ENCODE measurements around the gene CSMD2.
A peak's percentile ranks its signal among the peaks of the same experiment; 100 is the strongest.

The CSMD2 gene

DNA sequence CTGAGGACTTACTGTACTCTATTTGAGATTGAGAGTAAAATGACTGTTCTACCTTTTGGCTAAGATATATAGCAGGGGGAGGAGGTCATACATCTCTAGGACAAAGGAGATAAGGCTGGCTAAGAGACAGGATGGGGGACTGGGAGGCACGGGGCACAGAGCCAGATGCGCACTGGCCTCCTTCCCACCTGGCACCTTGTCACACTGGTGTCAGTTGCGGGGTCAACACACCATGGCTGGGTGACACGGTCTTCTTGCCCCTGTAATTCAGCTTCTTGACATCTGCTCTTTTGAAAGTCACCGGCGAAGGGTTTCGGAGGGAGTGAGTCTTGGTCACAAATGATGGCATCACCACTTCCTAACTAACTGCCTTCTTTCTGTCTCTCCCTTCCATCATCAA is 515.3 kb downstream of the CSMD2 start:
- Histone ChIP-seq H3K4me1 (ENCODE audit: control insufficient read depth, insufficient read depth, low read depth, low read length) (no peaks in the 10 kb centered on the region), H3K23ac (ENCODE audit: low read length in 2 of 2) (no peak overlapping the region), H3K36me3 (ENCODE audit: control insufficient read depth in 1 of 2, insufficient read depth in 2 of 2, low read depth in 1 of 2, low read length in 2 of 2) (peaks cover 0 to 20% of the 10 kb centered on the region in 2 experiments), H3K9me3 (ENCODE audit: control insufficient read depth, low read length) (no peaks in the 10 kb centered on the region), H4K91ac (ENCODE audit: low read length) (no peak overlapping the region), H2BK15ac (ENCODE audit: low read depth, poor library complexity, severe bottlenecking) (no peak overlapping the region), H3K9ac (ENCODE audit: low read length) (no peak overlapping the region), H2AFZ (ENCODE audit: low read depth, low read length) (no peak overlapping the region), H4K8ac (ENCODE audit: low read length) (no peak overlapping the region), H2BK12ac (ENCODE audit: low read length in 2 of 2) (no peak overlapping the region), H3K4me2 (ENCODE audit: low read length, poor library complexity, severe bottlenecking) (no peak overlapping the region), H3K14ac (ENCODE audit: low read length in 2 of 2) (no peak overlapping the region), H2BK120ac (ENCODE audit: low read depth, low read length) (no peak overlapping the region), H3K27ac (ENCODE audit: low read length, poor library complexity, severe bottlenecking) (no peak overlapping the region), H3K79me1 (replicated peaks; ENCODE audit: low read length, poor library complexity, severe bottlenecking) (no peaks in the 10 kb centered on the region), H3K18ac (ENCODE audit: low read depth in 1 of 2, low read length in 2 of 2) (no peak overlapping the region), H2AK5ac (ENCODE audit: low read length, severe bottlenecking) (no peak overlapping the region), H3K4me3 (ENCODE audit: insufficient read depth in 1 of 2, low read depth in 1 of 2, low read length in 2 of 2) (no peak overlapping the region), H2BK5ac (ENCODE audit: low read depth, low read length, poor library complexity, severe bottlenecking) (no peak overlapping the region), H3K27me3 (ENCODE audit: control insufficient read depth in 1 of 2, insufficient read depth in 1 of 2, low read length in 2 of 2) (no peaks in the 10 kb centered on the region), H3K4ac (ENCODE audit: low read depth in 1 of 2, low read length in 2 of 2) (no peak overlapping the region)
- 79% methylated on average over 7 of the region's 7 CpGs for WGBS
- DNase-seq = no peak

GRCh38 chr1:33643216-33643615 is 521.8 kb downstream of the CSMD2 start:
- H3K79me1 ChIP-seq (replicated peaks; ENCODE audit: low read length, poor library complexity, severe bottlenecking) = no peaks in the 10 kb centered on the region
- H3K27ac ChIP-seq (ENCODE audit: low read length, poor library complexity, severe bottlenecking) = no peak overlapping the region
- H2AFZ ChIP-seq (ENCODE audit: low read depth, low read length) = no peak overlapping the region
- H2BK120ac ChIP-seq (ENCODE audit: low read depth, low read length) = no peak overlapping the region
- no peak overlapping the region for H3K4me3 ChIP-seq (ENCODE audit: insufficient read depth in 1 of 2, low read depth in 1 of 2, low read length in 2 of 2)
- H3K9ac ChIP-seq (ENCODE audit: low read length) = no peak overlapping the region
- H3K4me2 ChIP-seq (ENCODE audit: low read length, poor library complexity, severe bottlenecking) = no peak overlapping the region
- H2AK5ac ChIP-seq (ENCODE audit: low read length, severe bottlenecking) = no peak overlapping the region
- no peaks in the 10 kb centered on the region for H3K4me1 ChIP-seq (ENCODE audit: control insufficient read depth, insufficient read depth, low read depth, low read length)
- peaks cover 0 to 9% of the 10 kb centered on the region in 2 experiments for H3K36me3 ChIP-seq (ENCODE audit: control insufficient read depth in 1 of 2, insufficient read depth in 2 of 2, low read depth in 1 of 2, low read length in 2 of 2)
- no peaks in the 10 kb centered on the region for H3K9me3 ChIP-seq (ENCODE audit: control insufficient read depth, low read length)
- H3K23ac ChIP-seq (ENCODE audit: low read length in 2 of 2) = no peak overlapping the region
- H3K14ac ChIP-seq (ENCODE audit: low read length in 2 of 2) = no peak overlapping the region
- no peak overlapping the region for H2BK5ac ChIP-seq (ENCODE audit: low read depth, low read length, poor library complexity, severe bottlenecking)
- DNase-seq = no peak
- H2BK15ac ChIP-seq (ENCODE audit: low read depth, poor library complexity, severe bottlenecking) = no peak overlapping the region
- H3K4ac ChIP-seq (ENCODE audit: low read depth in 1 of 2, low read length in 2 of 2) = no peak overlapping the region
- H4K8ac ChIP-seq (ENCODE audit: low read length) = no peak overlapping the region
- H2BK12ac ChIP-seq (ENCODE audit: low read length in 2 of 2) = no peak overlapping the region
- H3K27me3 ChIP-seq (ENCODE audit: control insufficient read depth in 1 of 2, insufficient read depth in 1 of 2, low read length in 2 of 2) = no peaks in the 10 kb centered on the region
- H3K18ac ChIP-seq (ENCODE audit: low read depth in 1 of 2, low read length in 2 of 2) = no peak overlapping the region
- no peak overlapping the region for H4K91ac ChIP-seq (ENCODE audit: low read length)
- 61% methylated on average over 4 of the region's 4 CpGs for WGBS

- H2AK5ac ChIP-seq (ENCODE audit: low read length, severe bottlenecking) = no peak overlapping the region
- no peak overlapping the region for H3K18ac ChIP-seq (ENCODE audit: low read depth in 1 of 2, low read length in 2 of 2)
- no peak for DNase-seq
- no peak overlapping the region for H2BK15ac ChIP-seq (ENCODE audit: low read depth, poor library complexity, severe bottlenecking)
- H4K8ac ChIP-seq (ENCODE audit: low read length) = no peak overlapping the region
- no peaks in the 10 kb centered on the region for H3K79me1 ChIP-seq (replicated peaks; ENCODE audit: low read length, poor library complexity, severe bottlenecking)
- H3K27me3 ChIP-seq (ENCODE audit: control insufficient read depth in 1 of 2, insufficient read depth in 1 of 2, low read length in 2 of 2) = no peaks in the 10 kb centered on the region
- no peaks in the 10 kb centered on the region for H3K4me1 ChIP-seq (ENCODE audit: control insufficient read depth, insufficient read depth, low read depth, low read length)
- no peak overlapping the region for H3K4ac ChIP-seq (ENCODE audit: low read depth in 1 of 2, low read length in 2 of 2)
- H2BK5ac ChIP-seq (ENCODE audit: low read depth, low read length, poor library complexity, severe bottlenecking) = no peak overlapping the region
- no peak overlapping the region for H2BK120ac ChIP-seq (ENCODE audit: low read depth, low read length)
- no peak overlapping the region for H3K27ac ChIP-seq (ENCODE audit: low read length, poor library complexity, severe bottlenecking)
- H3K9me3 ChIP-seq (ENCODE audit: control insufficient read depth, low read length) = no peaks in the 10 kb centered on the region
- H3K36me3 ChIP-seq (ENCODE audit: control insufficient read depth in 1 of 2, insufficient read depth in 2 of 2, low read depth in 1 of 2, low read length in 2 of 2) = peaks cover 0 to 5% of the 10 kb centered on the region in 2 experiments
- WGBS = 62% methylated on average over 5 of the region's 5 CpGs
- no peak overlapping the region for H4K91ac ChIP-seq (ENCODE audit: low read length)
- no peak overlapping the region for H3K4me2 ChIP-seq (ENCODE audit: low read length, poor library complexity, severe bottlenecking)
- no peak overlapping the region for H3K9ac ChIP-seq (ENCODE audit: low read length)
- no peak overlapping the region for H3K14ac ChIP-seq (ENCODE audit: low read length in 2 of 2)
- no peak overlapping the region for H3K4me3 ChIP-seq (ENCODE audit: insufficient read depth in 1 of 2, low read depth in 1 of 2, low read length in 2 of 2)
- no peak overlapping the region for H2AFZ ChIP-seq (ENCODE audit: low read depth, low read length)
- no peak overlapping the region for H3K23ac ChIP-seq (ENCODE audit: low read length in 2 of 2)
- H2BK12ac ChIP-seq (ENCODE audit: low read length in 2 of 2) = no peak overlapping the region
Measured at GRCh38 chr1:33641104-33641830, 523.8 kb downstream of the CSMD2 start.

GRCh38 chr1:33640114-33640660 is 524.8 kb downstream of the CSMD2 start:
- no peak overlapping the region for H2AFZ ChIP-seq (ENCODE audit: low read depth, low read length)
- H3K36me3 ChIP-seq (ENCODE audit: control insufficient read depth in 1 of 2, insufficient read depth in 2 of 2, low read depth in 1 of 2, low read length in 2 of 2) = no peaks in the 10 kb centered on the region
- no peak overlapping the region for H2BK120ac ChIP-seq (ENCODE audit: low read depth, low read length)
- no peak overlapping the region for H2BK5ac ChIP-seq (ENCODE audit: low read depth, low read length, poor library complexity, severe bottlenecking)
- no peak overlapping the region for H2BK12ac ChIP-seq (ENCODE audit: low read length in 2 of 2)
- H3K4ac ChIP-seq (ENCODE audit: low read depth in 1 of 2, low read length in 2 of 2) = no peak overlapping the region
- H3K27ac ChIP-seq (ENCODE audit: low read length, poor library complexity, severe bottlenecking) = no peak overlapping the region
- peaks cover 0 to under 1% of the 10 kb centered on the region in 2 experiments for H3K27me3 ChIP-seq (ENCODE audit: control insufficient read depth in 1 of 2, insufficient read depth in 1 of 2, low read length in 2 of 2)
- no peaks in the 10 kb centered on the region for H3K4me1 ChIP-seq (ENCODE audit: control insufficient read depth, insufficient read depth, low read depth, low read length)
- 20% methylated on average over 2 of the region's 3 CpGs for WGBS
- no peak overlapping the region for H3K14ac ChIP-seq (ENCODE audit: low read length in 2 of 2)
- H3K4me2 ChIP-seq (ENCODE audit: low read length, poor library complexity, severe bottlenecking) = no peak overlapping the region
- no peak overlapping the region for H3K23ac ChIP-seq (ENCODE audit: low read length in 2 of 2)
- peak; percentile 2 for DNase-seq
- no peak overlapping the region for H2BK15ac ChIP-seq (ENCODE audit: low read depth, poor library complexity, severe bottlenecking)
- no peak overlapping the region for H2AK5ac ChIP-seq (ENCODE audit: low read length, severe bottlenecking)
- H3K4me3 ChIP-seq (ENCODE audit: insufficient read depth in 1 of 2, low read depth in 1 of 2, low read length in 2 of 2) = no peak overlapping the region
- no peaks in the 10 kb centered on the region for H3K9me3 ChIP-seq (ENCODE audit: control insufficient read depth, low read length)
- no peak overlapping the region for H3K9ac ChIP-seq (ENCODE audit: low read length)
- no peaks in the 10 kb centered on the region for H3K79me1 ChIP-seq (replicated peaks; ENCODE audit: low read length, poor library complexity, severe bottlenecking)
- no peak overlapping the region for H4K8ac ChIP-seq (ENCODE audit: low read length)
- H3K18ac ChIP-seq (ENCODE audit: low read depth in 1 of 2, low read length in 2 of 2) = no peak overlapping the region
- no peak overlapping the region for H4K91ac ChIP-seq (ENCODE audit: low read length)
